IMR-90 (cell line): ENCODE measurements around the gene RASA1. TPM values are rescaled to one million over a fixed set of nuclear protein-coding genes. Genes with fewer than 3 reads are reported as not detected.

ENCODE experiments used
- ATAC-seq: fragments of 200-7000 bp; cut with Tn5 transposase; 2 replicates; pipeline ENCODE4 v1.9.1; 2020; ENCODE audit warnings: low read depth, mild to moderate bottlenecking, moderate library complexity
- BruUV-seq: library from RNA; stranded (reverse); fragments of 400-500 nt; replicated peaks from 2 replicates; lab custom pipeline; 2021; lab: Mats Ljungman, UMichigan
- CTCF ChIA-PET: fragments of 300-600 bp; formaldehyde crosslinking; extraction: SDS; loops from one replicate; lab custom pipeline; 2021; ENCODE audit warnings: antibody characterized with exemption; lab: Yijun Ruan, JAX
- POLR2A ChIA-PET: fragments of 300-600 bp; sonication (Branson Sonifier 250); formaldehyde crosslinking; loops from one replicate; lab custom pipeline; 2022; ENCODE audit warnings: antibody characterized with exemption; ENCODE audit not compliant: unreplicated experiment; lab: Charles Lee
- DNase-seq: peaks from one replicate; pipeline ENCODE4 v3.0.0; 2013
- H2AFZ ChIP-seq: replicated peaks from 2 replicates; pipeline ENCODE3; 2013; ENCODE audit warnings: low read length, mild to moderate bottlenecking; ENCODE audit not compliant: poor library complexity
- H2AK5ac ChIP-seq: 2 replicates; pipeline ENCODE4 v1.6.1; 2013; ENCODE audit warnings: low read depth, low read length, inconsistent platforms
- H2AK9ac ChIP-seq: replicated peaks from 2 replicates; pipeline ENCODE3; 2013; ENCODE audit warnings: mild to moderate bottlenecking, low read depth, low read length, moderate library complexity; ENCODE audit not compliant: poor library complexity
- H2BK120ac ChIP-seq: 2 replicates; pipeline ENCODE4 v1.6.1; 2013; ENCODE audit warnings: low read depth, low read length, inconsistent platforms
- H2BK15ac ChIP-seq: 3 replicates; pipeline ENCODE4 v1.6.1; 2013; ENCODE audit warnings: low read depth, low read length, inconsistent platforms
- H2BK20ac ChIP-seq: 2 replicates; pipeline ENCODE4 v1.6.1; 2013; ENCODE audit warnings: low read depth, mild to moderate bottlenecking, inconsistent platforms, low read length, moderate library complexity
- H2BK5ac ChIP-seq: 2 replicates; pipeline ENCODE4 v1.6.1; 2013; ENCODE audit warnings: mild to moderate bottlenecking, low read depth, low read length, inconsistent platforms; ENCODE audit not compliant: poor library complexity, severe bottlenecking
- H3K14ac ChIP-seq: replicated peaks from 2 replicates; pipeline ENCODE4 v1.6.1; 2013; ENCODE audit warnings: low read depth, low read length, inconsistent platforms
- H3K18ac ChIP-seq: 2 replicates; pipeline ENCODE4 v1.6.1; 2013; ENCODE audit warnings: low read depth, low read length, control low read depth
- H3K23ac ChIP-seq: 2 replicates; pipeline ENCODE4 v1.6.1; 2013; ENCODE audit warnings: low read depth, low read length, inconsistent platforms
- H3K27ac ChIP-seq: 2 replicates; pipeline ENCODE4 v1.5.1; 2013; ENCODE audit warnings: mild to moderate bottlenecking, control low read depth, low read length; ENCODE audit not compliant: insufficient read depth
- H3K27me3 ChIP-seq: 2 replicates; pipeline ENCODE4 v1.6.1; 2013; ENCODE audit warnings: low read length; ENCODE audit not compliant: control insufficient read depth, insufficient read depth
- H3K36me3 ChIP-seq: 2 replicates; pipeline ENCODE4 v1.6.1; 2013; ENCODE audit warnings: low read length, mixed read lengths; ENCODE audit not compliant: control insufficient read depth, insufficient read depth
- H3K4ac ChIP-seq: 2 replicates; pipeline ENCODE4 v1.6.1; 2013; ENCODE audit warnings: low read depth, low read length, inconsistent platforms
- H3K4me1 ChIP-seq: 2 replicates; pipeline ENCODE4 v1.6.1; 2013; ENCODE audit warnings: low read length, mixed read lengths; ENCODE audit not compliant: control insufficient read depth, insufficient read depth
- H3K4me2 ChIP-seq: 2 replicates; pipeline ENCODE4 v1.6.1; 2013; ENCODE audit warnings: low read depth, mild to moderate bottlenecking, control low read depth, low read length, moderate library complexity
- H3K4me3 ChIP-seq: 2 replicates; pipeline ENCODE4 v1.5.1; 2013; ENCODE audit warnings: low read depth, mild to moderate bottlenecking, control low read depth, low read length, moderate library complexity; ENCODE audit not compliant: insufficient read depth
- H3K56ac ChIP-seq: 2 replicates; pipeline ENCODE4 v1.6.1; 2013; ENCODE audit warnings: low read length, inconsistent platforms; ENCODE audit not compliant: insufficient read depth; ENCODE audit errors: extremely low read depth
- H3K79me1 ChIP-seq, 2 experiments: 2 replicates each; pipeline ENCODE4 v1.6.1; 2013; ENCODE audit warnings: low read length in 2 of 2, inconsistent platforms in 1 of 2, low read depth in 1 of 2
- H3K9ac ChIP-seq: 2 replicates; pipeline ENCODE4 v1.6.1; 2013; ENCODE audit warnings: low read depth, low read length, control low read depth
- H3K9me1 ChIP-seq: 2 replicates; pipeline ENCODE4 v1.6.1; 2013; ENCODE audit warnings: low read length, inconsistent platforms; ENCODE audit not compliant: insufficient read depth
- H3K9me3 ChIP-seq: 2 replicates; pipeline ENCODE4 v1.6.1; 2013; ENCODE audit warnings: low read length; ENCODE audit not compliant: control insufficient read depth, insufficient read depth
- H4K20me1 ChIP-seq: 2 replicates; pipeline ENCODE4 v1.6.1; 2013; ENCODE audit warnings: low read length, inconsistent platforms; ENCODE audit not compliant: insufficient read depth
- H4K5ac ChIP-seq: 2 replicates; pipeline ENCODE4 v1.6.1; 2013; ENCODE audit warnings: mild to moderate bottlenecking, low read depth, low read length, control low read depth
- H4K8ac ChIP-seq, 2 experiments: 2 replicates each; pipeline ENCODE4 v1.6.1; 2013; ENCODE audit warnings: low read depth in 2 of 2, low read length in 2 of 2, control low read depth in 1 of 2, inconsistent platforms in 1 of 2
- H4K91ac ChIP-seq: 2 replicates; pipeline ENCODE4 v1.6.1; 2013; ENCODE audit warnings: low read depth, low read length, inconsistent platforms; ENCODE audit not compliant: insufficient read depth
- MAFK ChIP-seq: IDR thresholded peaks from 2 replicates; pipeline ENCODE4 v1.6.1; 2012; ENCODE audit warnings: low read depth, low read length, improper control_type of control experiment
- MAZ ChIP-seq: IDR thresholded peaks from 2 replicates; pipeline ENCODE4 v1.6.1; 2012; ENCODE audit warnings: low read depth, mild to moderate bottlenecking, low read length, improper control_type of control experiment, moderate library complexity, borderline replicate concordance
- MXI1 ChIP-seq: IDR thresholded peaks from 2 replicates; pipeline ENCODE4 v1.6.1; 2012; ENCODE audit warnings: low read depth, mild to moderate bottlenecking, low read length, moderate library complexity, borderline replicate concordance
- SMC3 ChIP-seq: fragments of 150-350 bp; IDR thresholded peaks from 2 replicates; pipeline ENCODE4 v1.6.1; 2016; ENCODE audit warnings: low read depth, mild to moderate bottlenecking, antibody characterized with exemption, low read length, moderate library complexity
- WGBS, 2 experiments: methylation state at CpG; one replicate each; pipeline versions ENCODE4 v1.1.5 to v1.1.7; 2013; ENCODE audit warnings: missing lambda C conversion rate in 2 of 2; ENCODE audit not compliant: insufficient read length in 1 of 2; ENCODE audit errors: extremely low coverage in 2 of 2; 5-methylcytosine and 5-hydroxymethylcytosine counted together
- dilution Hi-C: fragments of 300-500 bp; cut with HindIII; formaldehyde crosslinking; loops from one replicate; pipeline ENCODE4 v1.14.3; 2018; ENCODE audit warnings: low sequenced_read_pairs; ENCODE audit not compliant: unreplicated experiment
- in situ Hi-C: fragments of 300-500 bp; cut with MboI; formaldehyde crosslinking; loops from 3 replicates; pipeline ENCODE4 v1.14.3; 2019; ENCODE audit warnings: low sequenced_read_pairs, inconsistent platforms, mixed read lengths
- intact Hi-C: fragments of 100-400 bp; cut with micrococcal nuclease; formaldehyde crosslinking; loops from 2 replicates; pipeline ENCODE4 v1.10.0; 2022
- polyA plus RNA-seq, 3 experiments: library from polyadenylated mRNA; depleted of rRNA; stranded (reverse); fragments of >200 nt; gene quantifications; 2 replicates each; pipeline ENCODE4 v1.2.3, GENCODE V29; 2012; ENCODE audit warnings: low replicate concordance in 1 of 3
- total RNA-seq: library from RNA; depleted of rRNA; stranded (reverse); fragments of >200 nt; gene quantifications from 2 replicates; pipeline ENCODE4 v1.2.3, GENCODE V29; 2012

The RASA1 gene
- total and polyA plus RNA-seq, 2 of the 4 experiments (the other 2 are of a cell fraction) = 37.6 to 45.7 TPM

DNA sequence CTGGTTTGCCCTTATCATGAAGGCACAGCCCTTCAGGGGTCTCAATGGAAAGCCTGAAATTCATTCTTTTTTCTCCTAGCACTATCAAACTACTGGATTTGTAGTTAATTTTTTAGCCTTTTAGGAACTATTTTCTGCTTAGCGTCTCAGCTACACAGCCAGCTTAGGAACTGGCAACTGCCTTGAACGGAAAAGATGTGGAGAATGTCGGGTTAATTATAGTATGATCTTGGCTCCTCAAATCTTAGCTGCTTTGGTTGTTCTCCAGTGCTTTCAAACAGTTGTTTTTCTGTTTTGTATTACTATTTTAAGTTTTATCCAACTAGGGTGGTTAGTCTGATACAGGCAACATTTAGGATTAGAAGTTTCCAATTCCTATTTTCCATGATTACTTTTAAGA, 100.9 kb downstream of the RASA1 start:
- in situ Hi-C loops = no loop called here
- Histone ChIP-seq H3K4me3 (no peak overlapping the region), H4K91ac (no peak overlapping the region), H3K23ac (peak overlapping the region; percentile 33; the same call in 1 of the 2 replicates), H3K79me1 (peaks cover 11 to 24% of the 10 kb centered on the region in 2 experiments; a peak in 3 of 4 replicates), H3K9ac (no peak overlapping the region), H3K18ac (no peak overlapping the region), H3K36me3 (peaks cover 8% of the 10 kb centered on the region), H2BK120ac (no peak overlapping the region), H2BK15ac (no peak overlapping the region), H3K4me2 (no peak overlapping the region), H2AFZ (no peak overlapping the region), H4K5ac (no peak overlapping the region), H2AK9ac (no peak overlapping the region), H2AK5ac (no peak overlapping the region), H2BK20ac (no peak overlapping the region), H4K20me1 (no peaks in the 10 kb centered on the region), H3K4me1 (no peaks in the 10 kb centered on the region), H3K27ac (no peak overlapping the region), H3K56ac (no peak overlapping the region), H3K9me1 (peaks cover 2% of the 10 kb centered on the region; the same call in 1 of the 2 replicates), H3K27me3 (no peaks in the 10 kb centered on the region), H3K14ac (no peak overlapping the region), H2BK5ac (no peak overlapping the region), H4K8ac (no peak overlapping the region), H3K4ac (no peak overlapping the region), H3K9me3 (no peaks in the 10 kb centered on the region)
- ChIA-PET CTCF (interaction anchor here (1.5 kb wide), 1 partner anchor 298 kb away, joined by 3 read pairs; no protein-coding TSS in a partner anchor), POLR2A (no interaction called here)
- no peak for DNase-seq
- no TSS peak for BruUV-seq
- dilution Hi-C loops = no loop called here
- no peak for ATAC-seq
- intact Hi-C loops = no loop called here
- WGBS, 2 experiments = no CpG with 5 or more reads among the region's 3 CpGs
- TF ChIP-seq MAZ = no peak
- no peak for TF ChIP-seq SMC3
- no peak for TF ChIP-seq MAFK
- no peak for TF ChIP-seq MXI1
